Gastrocnemius medialis (tissue), 4 donors: ENCODE measurements around the gene UBE4B. TPM values are rescaled to one million over a fixed set of nuclear protein-coding genes. Genes with fewer than 3 reads are reported as not detected.

ENCODE experiments used
- ATAC-seq, 2 donors: fragments of 150-250 bp; one replicate each; pipeline ENCODE4 v1.9.1; 2016
- DNase-seq, 2 donors: peaks; one replicate each; pipeline ENCODE4 v3.0.0-alpha.2; 2019
- H3K27ac ChIP-seq, 4 donors: fragments of 200-600 bp; sonication (generic); 1 replicate in 1 of 4; 2 replicates in 3 of 4; pipeline ENCODE4 v1.5.1; 2016 to 2018; ENCODE audit warnings: mild to moderate bottlenecking in 2 of 4, moderate library complexity in 1 of 4
- H3K27me3 ChIP-seq, 3 donors: fragments of 200-600 bp; sonication (generic) in 2 of 3; 1 replicate in 1 of 3; 2 replicates in 2 of 3; pipeline versions ENCODE4 v1.5.1 to v1.6.0; 2016 to 2019; ENCODE audit warnings: mild to moderate bottlenecking in 1 of 3, moderate library complexity in 1 of 3
- H3K36me3 ChIP-seq, 2 donors: fragments of 200-600 bp; sonication (generic) in 1 of 2; one replicate each; pipeline ENCODE4 v1.5.1; 2017 to 2018
- H3K4me1 ChIP-seq, 2 donors: fragments of 200-600 bp; sonication (generic) in 1 of 2; one replicate each; pipeline ENCODE4 v1.5.1; 2016 to 2017; ENCODE audit warnings: mild to moderate bottlenecking in 2 of 2
- H3K4me3 ChIP-seq, 4 donors: fragments of 200-600 bp; sonication (generic) in 3 of 4; 1 replicate in 1 of 4; 2 replicates in 3 of 4; pipeline ENCODE4 v1.5.1; 2016 to 2019; ENCODE audit warnings: mild to moderate bottlenecking in 2 of 4
- H3K9me3 ChIP-seq, 3 donors: fragments of 200-600 bp; sonication (generic) in 2 of 3; 1 replicate in 1 of 3; 2 replicates in 2 of 3; pipeline ENCODE4 v1.5.1; 2016 to 2019
- POLR2A ChIP-seq, 2 donors: fragments of 450-650 bp; IDR thresholded peaks; one replicate each; pipeline ENCODE4 v1.6.1; 2017; ENCODE audit warnings: antibody characterized with exemption in 2 of 2, mild to moderate bottlenecking in 2 of 2, moderate library complexity in 2 of 2
- in situ Hi-C, 4 donors: fragments of 200-750 bp; cut with MboI; loops; one replicate each; pipeline versions ENCODE4 v1.15.0 to v1.8.0; 2017; ENCODE audit warnings: low sequenced_read_pairs in 4 of 4
- intact Hi-C: fragments of 100-400 bp; cut with DNase I; formaldehyde crosslinking; loops from one replicate; pipeline ENCODE4 v1.15.1; 2023; ENCODE audit warnings: low total_unique reads
- total RNA-seq, 4 donors: library from RNA; depleted of rRNA; stranded (reverse); fragments of >200 nt; gene quantifications; one replicate each; pipeline versions ENCODE4 v1.1.0 to v1.2.3, GENCODE V29; 2016
- TF ChIP-seq, protein P1 (sequence below), 5 experiments: fragments of 450-650 bp in 3 of 5; fragments of 200-600 bp in 2 of 5; sonication (generic) in 2 of 5; IDR thresholded peaks in 4 of 5; conservative IDR thresholded peaks in 1 of 5; 1 replicate in 4 of 5; 2 replicates in 1 of 5; pipeline ENCODE4 v1.5.1; 2016 to 2019; ENCODE audit warnings: antibody characterized with exemption in 5 of 5, mild to moderate bottlenecking in 3 of 5, moderate library complexity in 3 of 5

Gene UBE4B
- total RNA-seq, 4 donors from 2014 or later, result 42.6 to 143 (median 98.2) TPM

DNA sequence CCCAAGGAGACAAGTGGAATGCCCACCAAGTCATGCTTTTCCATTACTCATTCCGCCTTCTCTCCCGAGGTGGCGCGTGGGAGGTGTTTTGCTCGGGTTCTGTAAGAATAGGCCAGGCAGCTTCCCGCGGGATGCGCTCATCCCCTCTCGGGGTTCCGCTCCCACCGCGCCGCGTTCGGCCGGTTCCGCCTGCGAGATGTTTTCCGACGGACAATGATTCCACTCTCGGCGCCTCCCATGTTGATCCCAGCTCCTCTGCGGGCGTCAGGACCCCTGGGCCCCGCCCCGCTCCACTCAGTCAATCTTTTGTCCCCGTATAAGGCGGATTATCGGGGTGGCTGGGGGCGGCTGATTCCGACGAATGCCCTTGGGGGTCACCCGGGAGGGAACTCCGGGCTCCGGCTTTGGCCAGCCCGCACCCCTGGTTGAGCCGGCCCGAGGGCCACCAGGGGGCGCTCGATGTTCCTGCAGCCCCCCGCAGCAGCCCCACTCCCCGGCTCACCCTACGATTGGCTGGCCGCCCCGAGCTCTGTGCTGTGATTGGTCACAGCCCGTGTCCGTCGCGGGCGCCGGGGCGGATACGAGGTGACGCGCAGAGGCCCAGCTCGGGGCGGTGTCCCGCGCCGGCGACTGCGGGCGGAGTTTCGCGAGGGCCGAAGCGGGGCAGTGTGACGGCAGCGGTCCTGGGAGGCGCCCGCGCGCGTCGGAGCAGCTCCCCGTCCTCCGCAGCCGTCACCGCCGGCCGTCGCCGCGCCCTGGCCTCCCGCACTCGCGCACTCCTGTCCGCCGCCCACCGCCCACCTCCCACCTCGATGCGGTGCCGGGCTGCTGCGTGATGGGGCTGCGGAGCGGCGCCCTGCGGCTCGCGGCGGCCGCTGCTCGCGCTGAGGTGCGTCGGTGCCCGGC is 177.4 kb downstream of the UBE4B start, which contains the start of gene KIF1B:
TSS of gene KIF1B (plus strand) at position 666 of the 906 bp plus-strand sequence. CDS start 21,759 bp downstream, outside the sequence.
- H3K4me1 ChIP-seq, result peaks cover 37 to 38% of the 10 kb centered on the region in 2 donors
- no peaks in the 10 kb centered on the region for H3K27me3 ChIP-seq
- H3K4me3 ChIP-seq, result peak within 1 kb of the TSS; percentile 83 to 89 (median 88)
- H3K9me3 ChIP-seq, result no peaks in the 10 kb centered on the region
- intact Hi-C loops (loop anchor here (1.0 to 10.0 kb wide), 4 partner anchors 41 to 955 kb away; partner anchors contain the start of gene CENPS), in situ Hi-C loops (loop anchor here (10.0 to 25.0 kb wide), 4 partner anchors 75 to 135 kb away; no protein-coding TSS in a partner anchor)
- H3K27ac ChIP-seq, result peak within 1 kb of the TSS; percentile 98 to 99 (median 99)
- DNase-seq, result peak; percentile 98 to 99
- TF ChIP-seq POLR2A (IDR thresholded peaks at IDR 0.05), result peak; percentile 100
- TF ChIP-seq, protein P1, sequence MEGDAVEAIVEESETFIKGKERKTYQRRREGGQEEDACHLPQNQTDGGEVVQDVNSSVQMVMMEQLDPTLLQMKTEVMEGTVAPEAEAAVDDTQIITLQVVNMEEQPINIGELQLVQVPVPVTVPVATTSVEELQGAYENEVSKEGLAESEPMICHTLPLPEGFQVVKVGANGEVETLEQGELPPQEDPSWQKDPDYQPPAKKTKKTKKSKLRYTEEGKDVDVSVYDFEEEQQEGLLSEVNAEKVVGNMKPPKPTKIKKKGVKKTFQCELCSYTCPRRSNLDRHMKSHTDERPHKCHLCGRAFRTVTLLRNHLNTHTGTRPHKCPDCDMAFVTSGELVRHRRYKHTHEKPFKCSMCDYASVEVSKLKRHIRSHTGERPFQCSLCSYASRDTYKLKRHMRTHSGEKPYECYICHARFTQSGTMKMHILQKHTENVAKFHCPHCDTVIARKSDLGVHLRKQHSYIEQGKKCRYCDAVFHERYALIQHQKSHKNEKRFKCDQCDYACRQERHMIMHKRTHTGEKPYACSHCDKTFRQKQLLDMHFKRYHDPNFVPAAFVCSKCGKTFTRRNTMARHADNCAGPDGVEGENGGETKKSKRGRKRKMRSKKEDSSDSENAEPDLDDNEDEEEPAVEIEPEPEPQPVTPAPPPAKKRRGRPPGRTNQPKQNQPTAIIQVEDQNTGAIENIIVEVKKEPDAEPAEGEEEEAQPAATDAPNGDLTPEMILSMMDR (IDR thresholded peaks at IDR 0.05 in 4 of 5, conservative IDR thresholded peaks at IDR 0.05 in 1 of 5), result peak; percentile 99 to 100 (median 100)
- H3K36me3 ChIP-seq, result no peaks in the 10 kb centered on the region
- ATAC-seq, result peak; percentile 55 to 56

DNA sequence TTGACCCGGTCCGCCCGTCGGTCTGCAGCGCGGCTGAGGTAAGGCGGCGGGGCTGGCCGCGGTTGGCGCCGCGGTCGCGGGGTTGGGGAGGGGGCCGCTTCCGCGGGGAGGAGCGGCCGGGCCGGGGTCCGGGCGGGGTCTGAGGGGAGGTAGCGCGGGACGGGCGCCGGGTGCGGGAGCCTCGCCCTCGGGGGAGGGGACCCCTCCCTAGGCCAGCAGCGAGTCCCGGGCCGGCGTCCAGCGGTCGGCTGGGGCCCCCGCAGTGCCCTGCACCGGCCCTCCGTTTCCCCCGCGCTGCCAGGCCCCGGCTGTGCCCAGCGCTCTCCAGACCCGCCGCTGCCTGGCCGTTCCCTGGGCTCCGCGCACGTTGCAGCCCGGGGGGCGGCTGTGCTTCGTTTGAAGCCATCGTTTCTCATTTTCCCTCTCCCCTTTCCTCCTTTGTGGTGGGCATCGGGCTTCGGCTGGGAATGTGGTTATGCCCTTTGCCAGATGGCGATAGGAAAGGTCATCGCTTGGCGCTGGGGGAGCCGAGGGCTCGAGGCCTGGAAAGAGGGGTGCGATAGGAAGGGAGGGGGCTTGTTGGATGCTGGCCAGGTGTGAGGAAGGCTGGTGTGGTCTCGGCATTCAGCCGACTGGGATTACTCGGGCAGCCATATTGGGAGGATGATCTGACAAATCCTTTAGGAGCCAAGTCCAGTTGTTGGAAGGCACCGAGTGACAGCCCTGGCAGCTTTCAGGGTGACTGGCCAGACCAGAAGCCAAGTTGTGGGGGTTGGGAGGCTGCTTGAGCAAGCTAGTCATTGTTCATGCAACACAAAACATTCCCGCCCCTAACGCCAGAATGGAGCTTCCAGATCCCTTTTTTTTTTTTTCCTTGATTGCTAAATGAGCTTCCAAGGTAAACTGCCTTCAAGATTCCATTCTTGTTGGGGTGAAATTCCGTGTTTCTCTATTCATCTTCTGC is 178.4 kb downstream of the UBE4B start:
- peak overlapping the region; percentile 98 to 99 (median 99) for H3K27ac ChIP-seq
- H3K36me3 ChIP-seq, result no peaks in the 10 kb centered on the region
- H3K4me1 ChIP-seq, result peaks cover 46 to 47% of the 10 kb centered on the region in 2 donors
- TF ChIP-seq, protein P1 (IDR thresholded peaks at IDR 0.05 in 4 of 5, conservative IDR thresholded peaks at IDR 0.05 in 1 of 5), result no peak
- TF ChIP-seq POLR2A (IDR thresholded peaks at IDR 0.05), result peak; percentile 15 to 39
- in situ Hi-C loops (loop anchor here in 2 of 4 donors (10.0 to 25.0 kb wide), 2 partner anchors 74 to 126 kb away; no protein-coding TSS in a partner anchor), intact Hi-C loops (loop anchor here (1.0 to 10.0 kb wide), 4 partner anchors 40 to 956 kb away; partner anchors contain the start of gene CENPS)
- H3K4me3 ChIP-seq, result peak overlapping the region; percentile 83 to 89 (median 88)
- H3K27me3 ChIP-seq, result no peaks in the 10 kb centered on the region
- DNase-seq (peak; percentile 98 to 99), ATAC-seq (peak; percentile 82 to 84)
- no peaks in the 10 kb centered on the region for H3K9me3 ChIP-seq

DNA sequence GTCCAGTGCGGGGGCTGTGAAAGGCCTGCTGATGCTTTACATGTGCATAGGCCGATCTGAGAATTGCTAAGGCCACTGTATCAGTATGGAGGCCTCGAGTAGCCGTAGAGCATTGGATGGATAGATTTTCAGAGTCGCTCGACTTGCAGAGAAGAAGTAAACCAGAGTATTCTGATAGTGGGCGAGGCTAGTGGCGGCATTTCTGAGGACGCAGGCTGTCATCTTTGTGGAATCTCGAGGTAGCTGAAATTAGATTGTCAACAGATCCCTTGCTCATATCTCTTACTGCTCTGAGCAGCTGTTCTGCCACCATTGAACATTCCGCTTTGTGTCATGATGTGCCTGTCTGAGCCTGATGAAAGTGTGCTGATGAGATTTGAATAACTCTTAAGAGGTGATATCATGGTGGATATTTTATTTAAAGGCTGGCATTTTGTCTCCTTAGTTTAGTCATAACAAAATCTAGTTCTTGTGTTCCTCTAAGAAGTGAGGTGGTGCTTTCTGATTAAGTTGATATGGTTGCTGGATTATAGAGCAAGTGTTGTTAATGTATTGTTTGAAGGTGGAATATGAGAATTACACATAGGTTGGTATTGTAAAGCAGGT is 179.2 kb downstream of the UBE4B start:
- peak in 1 of 2 donors; percentile 41 for TF ChIP-seq POLR2A (IDR thresholded peaks at IDR 0.05)
- TF ChIP-seq, protein P1 (IDR thresholded peaks at IDR 0.05 in 4 of 5, conservative IDR thresholded peaks at IDR 0.05 in 1 of 5), result no peak
- ATAC-seq (peak; percentile 71 to 77), DNase-seq (peak; percentile 71 to 84)
- Histone ChIP-seq H3K4me1 (peaks cover 54 to 55% of the 10 kb centered on the region in 2 donors), H3K27me3 (no peaks in the 10 kb centered on the region), H3K36me3 (no peaks in the 10 kb centered on the region), H3K9me3 (no peaks in the 10 kb centered on the region), H3K27ac (peak overlapping the region; percentile 98 to 99 (median 99)), H3K4me3 (peak overlapping the region; percentile 83 to 89 (median 88))
- in situ Hi-C loops, result loop anchor here in 2 of 4 donors (10.0 to 25.0 kb wide), 2 partner anchors 73 to 125 kb away; no protein-coding TSS in a partner anchor
- intact Hi-C loops, result loop anchor here (1.0 to 10.0 kb wide), 4 partner anchors 39 to 957 kb away; partner anchors contain the start of gene CENPS
